A549 treated with RU486 at 1 μM for 4 hours (cell line): Measurements from ENCODE around the gene GCNT4. TPM values are rescaled to one million over a fixed set of nuclear protein-coding genes. Genes with fewer than 3 reads are reported as not detected.

Experiments
- total RNA-seq: library from RNA; stranded (reverse); fragments of 200-300 nt; extraction: Qiagen RNA extraction; gene quantifications from 5 replicates; pipeline ENCODE4 v1.2.3, GENCODE V29; 2022; ENCODE audit warnings: low read depth

Gene GCNT4, protein sequence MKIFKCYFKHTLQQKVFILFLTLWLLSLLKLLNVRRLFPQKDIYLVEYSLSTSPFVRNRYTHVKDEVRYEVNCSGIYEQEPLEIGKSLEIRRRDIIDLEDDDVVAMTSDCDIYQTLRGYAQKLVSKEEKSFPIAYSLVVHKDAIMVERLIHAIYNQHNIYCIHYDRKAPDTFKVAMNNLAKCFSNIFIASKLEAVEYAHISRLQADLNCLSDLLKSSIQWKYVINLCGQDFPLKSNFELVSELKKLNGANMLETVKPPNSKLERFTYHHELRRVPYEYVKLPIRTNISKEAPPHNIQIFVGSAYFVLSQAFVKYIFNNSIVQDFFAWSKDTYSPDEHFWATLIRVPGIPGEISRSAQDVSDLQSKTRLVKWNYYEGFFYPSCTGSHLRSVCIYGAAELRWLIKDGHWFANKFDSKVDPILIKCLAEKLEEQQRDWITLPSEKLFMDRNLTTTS
- 0.24 to 0.56 TPM (median 0.46 TPM) in 5 replicates for total RNA-seq

GRCh38 chr5:75052192-75053053 is at the start of gene GCNT4:
Gene GCNT4 (minus strand): TSS chr5:75052558. CDS start chr5:75030037, 22,521 bp downstream.

Other genes starting within 250 kb of the GCNT4 start
- gene FAM169A, start 186.2 kb downstream of the GCNT4 start, total RNA-seq, result 2.7 to 7.1 TPM (median 6.6 TPM) in 5 replicates
- 0.05 to 0.07 TPM (median 0.06 TPM) in 4 of 5 replicates, not detected in the other for gene ANKRD31, start 184.3 kb upstream of the GCNT4 start, total RNA-seq